GM18909 (cell line): Measurements from ENCODE around the gene STEAP4.
A peak's percentile ranks its signal among the peaks of the same experiment; 100 is the strongest.
"Not testable (repeated sequence)": the region's sequence is repeated elsewhere in the genome, so short reads cannot be mapped to it uniquely, and the experiment has no call there.

ENCODE experiments used
- ATAC-seq: cut with Tn5 transposase; IDR thresholded peaks from one replicate; pipeline ENCODE4 v1.9.1; 2021; ENCODE audit warnings: mild to moderate bottlenecking; ENCODE audit not compliant: unreplicated experiment, poor library complexity

STEAP4 gene

DNA sequence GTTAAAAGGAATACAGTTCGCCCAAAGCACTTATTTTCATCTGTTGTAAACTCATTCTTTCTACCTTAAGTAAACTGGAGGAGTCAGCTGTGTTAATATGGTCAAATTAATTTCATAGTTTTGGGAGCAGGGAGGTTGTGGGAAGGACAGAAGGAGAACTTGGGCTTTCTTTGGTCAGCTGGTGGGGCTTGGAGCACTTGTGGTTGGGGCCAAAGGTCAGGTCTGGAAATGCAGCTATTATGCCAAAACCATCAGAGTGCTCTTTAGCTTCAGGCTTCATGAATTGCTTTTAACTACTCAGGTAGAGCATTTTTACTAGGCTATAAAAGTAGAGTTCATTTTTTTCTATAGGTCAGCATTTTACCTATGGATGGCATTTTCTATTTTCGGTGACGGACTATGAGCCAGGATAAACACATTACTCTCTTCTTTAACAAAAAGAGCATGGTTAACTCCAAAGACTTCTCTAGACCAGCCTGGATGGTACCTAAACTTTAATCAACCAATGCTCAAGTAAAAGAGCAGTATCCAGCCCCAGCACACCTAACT, 30.0 kb downstream of the STEAP4 start:
- no peak for ATAC-seq

DNA sequence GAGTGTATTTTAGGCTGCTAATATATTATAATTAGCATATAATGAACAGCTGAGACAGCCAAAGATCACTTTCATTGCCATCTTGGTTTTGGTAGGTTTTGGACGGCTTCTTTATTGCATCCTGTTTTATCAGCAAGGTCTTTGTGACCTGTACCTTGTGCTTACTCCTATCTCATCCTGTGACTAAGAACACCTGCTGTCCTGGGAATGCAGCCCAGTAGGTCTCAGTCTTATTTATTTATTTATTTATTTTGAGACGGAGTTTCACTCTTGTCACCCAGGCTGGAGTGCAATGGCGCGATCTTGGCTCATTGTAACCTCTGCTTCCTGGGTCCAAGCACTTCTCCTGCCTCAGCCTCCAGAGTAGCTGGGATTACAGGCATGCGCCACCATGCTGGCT, 31.8 kb downstream of the STEAP4 start:
- not testable (repeated sequence) for ATAC-seq

DNA sequence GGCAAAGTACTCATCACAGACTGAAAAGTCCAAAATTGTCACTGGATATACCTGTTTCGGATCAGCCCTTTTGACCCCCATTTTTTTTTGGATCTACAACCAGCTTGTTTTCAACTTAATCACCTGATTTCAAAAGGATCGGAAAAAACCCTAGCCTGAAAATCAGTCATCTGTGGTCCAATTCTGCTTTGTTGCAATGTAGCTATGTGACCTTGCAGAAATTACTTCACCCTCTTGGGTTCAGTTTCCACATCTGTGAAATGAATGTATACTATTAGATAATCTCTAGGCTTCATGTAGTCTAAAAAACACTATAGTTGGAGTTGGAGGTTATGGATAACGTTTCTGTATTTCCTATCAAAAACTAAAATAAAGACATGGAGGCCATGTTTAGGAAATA, 37.1 kb downstream of the STEAP4 start:
- ATAC-seq = no peak

DNA sequence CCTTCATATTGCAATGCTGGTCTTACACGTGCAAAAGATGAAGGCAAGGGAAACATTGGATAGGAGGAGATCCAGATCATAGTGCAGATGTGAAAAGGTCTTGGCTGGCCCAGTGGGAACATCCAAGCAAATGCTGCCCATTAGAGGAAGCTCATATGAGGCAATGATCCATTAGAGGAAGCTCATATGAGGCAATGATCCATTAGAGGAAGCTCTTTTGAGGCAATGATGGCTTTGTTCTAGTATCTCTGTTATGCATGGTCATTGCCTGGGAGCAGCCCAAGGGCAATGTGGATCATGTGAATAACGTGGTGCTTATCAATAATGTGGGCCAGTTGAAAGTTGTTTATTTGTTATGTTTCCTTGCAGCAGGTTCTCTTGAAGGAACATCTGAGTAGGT, 37.8 kb downstream of the STEAP4 start:
- no peak for ATAC-seq

DNA sequence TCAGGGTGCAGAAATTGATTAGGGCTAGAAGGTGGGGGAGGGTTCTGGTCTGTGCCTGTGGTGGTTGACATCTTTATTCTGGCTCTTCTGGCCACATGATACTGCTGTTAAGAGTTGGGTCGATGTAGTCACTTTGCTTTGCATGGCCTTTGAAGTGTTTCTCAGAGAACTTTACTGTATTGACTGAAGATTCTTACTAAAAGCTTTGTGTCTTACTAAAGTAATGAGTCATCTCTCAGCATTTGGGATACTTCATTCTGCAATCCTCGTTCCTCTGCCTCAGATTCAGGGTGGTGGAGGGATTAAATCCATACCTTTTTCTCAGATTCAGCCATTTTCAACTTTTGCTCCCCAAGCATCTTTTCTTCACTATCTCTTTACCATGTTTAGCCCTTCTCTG, 38.6 kb downstream of the STEAP4 start:
- ATAC-seq = no peak

DNA sequence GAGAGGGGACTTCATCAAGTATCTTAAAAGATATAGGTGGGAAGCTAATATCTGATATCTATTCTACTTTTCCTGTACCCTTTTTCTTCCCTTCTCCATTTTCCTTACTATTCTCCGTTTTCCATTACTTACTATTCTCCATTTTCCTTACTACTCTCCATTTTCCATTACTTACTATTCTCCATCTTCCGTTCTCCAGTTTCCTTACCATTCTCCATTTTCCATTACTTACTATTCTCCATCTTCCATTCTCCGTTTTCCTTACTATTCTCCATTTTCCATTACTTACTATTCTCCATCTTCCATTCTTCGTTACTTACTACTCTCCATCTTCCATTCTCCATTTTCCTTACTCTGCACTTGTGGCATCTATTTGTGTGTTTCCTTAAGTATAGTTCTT, 39.3 kb downstream of the STEAP4 start:
- ATAC-seq = no peak

DNA sequence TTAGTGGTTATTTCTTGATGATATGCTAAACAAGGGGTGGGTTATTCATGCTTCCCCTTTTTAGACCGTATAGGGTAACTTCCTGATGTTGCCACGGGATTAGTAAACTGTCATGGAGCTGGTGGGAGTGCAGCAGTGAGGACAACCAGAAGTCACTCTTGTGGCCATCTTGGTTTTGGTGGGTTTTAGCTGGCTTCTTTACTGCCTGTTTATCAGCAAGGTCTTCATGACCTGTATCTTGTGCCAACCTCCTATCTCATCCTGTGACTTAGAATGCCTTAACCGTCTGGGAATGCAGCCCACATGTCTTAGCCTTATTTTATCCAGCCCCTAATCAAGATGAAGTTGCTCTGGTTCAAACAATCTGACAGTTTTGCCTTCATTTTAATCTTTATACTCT, 41.7 kb downstream of the STEAP4 start:
- not testable (repeated sequence) for ATAC-seq

DNA sequence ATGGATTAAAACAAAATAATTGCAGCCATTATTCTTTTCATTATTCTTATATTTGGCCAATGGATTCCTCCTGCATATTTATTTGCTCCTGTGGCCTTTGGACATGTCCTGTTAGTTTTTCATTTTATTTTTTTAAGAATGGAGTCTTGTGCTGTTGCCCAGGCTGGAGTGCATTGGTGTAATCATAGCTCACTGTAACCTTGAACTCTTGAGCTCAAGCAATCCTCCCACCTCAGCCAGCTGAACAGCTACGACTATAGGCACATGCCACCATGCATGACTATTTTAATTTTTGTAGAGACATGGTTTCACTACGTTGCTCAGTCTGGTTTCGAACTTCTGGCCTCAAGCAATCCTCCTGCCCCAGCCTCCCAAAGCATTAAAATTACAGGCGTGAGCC, 44.1 kb downstream of the STEAP4 start:
- no peak for ATAC-seq

DNA sequence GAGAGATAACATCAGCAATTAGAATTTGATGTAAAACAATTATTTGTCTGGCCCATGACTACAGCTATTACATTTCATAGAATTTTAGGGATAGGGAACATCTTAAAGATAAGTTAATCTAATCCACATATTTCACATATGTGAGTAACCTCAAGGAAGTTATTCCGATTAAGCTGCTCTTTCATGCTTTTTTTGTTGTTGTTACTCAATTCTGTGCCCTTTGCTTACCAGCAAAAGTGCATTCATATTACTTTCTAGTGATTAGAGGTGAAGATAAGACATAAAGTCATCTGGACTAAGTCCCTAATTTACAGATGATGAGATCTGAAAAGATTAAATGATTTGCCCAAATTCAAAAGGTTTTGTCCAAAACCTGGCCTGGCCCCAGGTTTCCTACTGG, 46.0 kb downstream of the STEAP4 start:
- no peak for ATAC-seq

DNA sequence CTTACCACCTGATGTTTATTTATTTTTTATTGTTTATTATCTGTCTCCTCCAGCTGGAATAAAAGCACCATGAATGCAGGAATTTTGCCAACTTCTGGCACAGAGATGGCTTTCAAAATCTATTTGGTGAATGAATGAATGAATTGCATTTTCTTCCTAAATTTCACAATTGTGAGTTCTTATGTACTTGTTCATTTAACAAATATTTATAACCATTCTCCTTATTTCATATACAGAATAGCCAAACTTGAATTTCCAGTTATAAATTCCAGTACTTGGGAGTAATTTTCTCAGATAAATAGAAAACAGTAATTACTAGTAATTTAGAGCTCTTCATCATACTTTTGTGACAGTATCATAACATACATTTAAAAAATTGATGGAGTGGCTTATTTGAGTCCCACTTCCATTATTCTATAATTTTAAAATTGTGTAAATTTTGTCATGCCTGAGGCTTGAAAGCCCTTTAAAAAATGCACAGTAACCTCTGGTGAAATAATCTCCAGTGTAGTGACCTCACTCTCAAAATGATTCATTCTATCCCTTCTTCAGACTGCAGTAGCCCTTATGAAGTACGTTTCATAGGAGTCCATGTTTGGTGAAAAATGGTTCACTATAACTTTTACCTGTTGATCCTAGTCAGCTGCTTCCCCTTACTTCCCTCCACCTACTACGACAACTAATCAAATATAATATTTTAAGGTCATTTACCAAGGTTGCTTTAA, 46.9 kb downstream of the STEAP4 start:
- no peak for ATAC-seq

DNA sequence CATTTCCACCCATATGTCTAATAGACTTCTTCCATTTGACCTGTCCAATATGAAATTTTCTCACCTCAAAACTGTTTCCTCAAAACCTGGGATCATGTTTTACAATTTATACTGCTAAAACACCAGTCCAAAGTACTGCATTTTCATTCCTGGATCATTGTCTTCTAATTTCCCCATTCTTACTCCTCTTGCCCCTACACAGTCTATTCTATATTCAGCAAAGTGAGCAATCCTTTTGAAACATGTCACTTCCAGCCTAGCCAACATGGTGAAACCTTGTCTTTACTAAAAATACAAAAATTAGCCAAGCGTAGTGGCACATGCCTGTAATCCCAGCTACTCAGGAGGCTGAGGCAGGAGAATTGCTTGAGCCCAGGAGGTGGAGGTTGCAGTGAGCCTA, 48.4 kb downstream of the STEAP4 start:
- not testable (repeated sequence) for ATAC-seq

DNA sequence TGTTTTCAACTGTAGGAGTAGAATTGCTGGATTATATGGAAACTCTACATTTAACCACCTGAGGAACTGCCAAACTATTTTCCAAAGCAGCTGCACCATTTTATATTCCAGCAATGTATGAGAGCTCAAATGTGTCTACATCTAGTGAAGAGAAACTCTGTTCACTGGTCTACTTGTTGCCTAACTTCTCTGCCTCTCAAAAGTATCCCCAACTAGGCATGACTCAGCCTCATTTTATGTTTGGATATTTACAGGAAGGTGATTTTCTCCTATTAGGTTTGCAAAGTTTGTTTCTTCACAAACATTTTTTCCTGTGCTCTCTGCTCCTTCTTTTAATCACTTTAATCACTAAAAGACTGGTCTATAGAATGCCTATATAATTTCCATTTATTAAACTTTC, 49.8 kb downstream of the STEAP4 start:
- ATAC-seq = no peak

DNA sequence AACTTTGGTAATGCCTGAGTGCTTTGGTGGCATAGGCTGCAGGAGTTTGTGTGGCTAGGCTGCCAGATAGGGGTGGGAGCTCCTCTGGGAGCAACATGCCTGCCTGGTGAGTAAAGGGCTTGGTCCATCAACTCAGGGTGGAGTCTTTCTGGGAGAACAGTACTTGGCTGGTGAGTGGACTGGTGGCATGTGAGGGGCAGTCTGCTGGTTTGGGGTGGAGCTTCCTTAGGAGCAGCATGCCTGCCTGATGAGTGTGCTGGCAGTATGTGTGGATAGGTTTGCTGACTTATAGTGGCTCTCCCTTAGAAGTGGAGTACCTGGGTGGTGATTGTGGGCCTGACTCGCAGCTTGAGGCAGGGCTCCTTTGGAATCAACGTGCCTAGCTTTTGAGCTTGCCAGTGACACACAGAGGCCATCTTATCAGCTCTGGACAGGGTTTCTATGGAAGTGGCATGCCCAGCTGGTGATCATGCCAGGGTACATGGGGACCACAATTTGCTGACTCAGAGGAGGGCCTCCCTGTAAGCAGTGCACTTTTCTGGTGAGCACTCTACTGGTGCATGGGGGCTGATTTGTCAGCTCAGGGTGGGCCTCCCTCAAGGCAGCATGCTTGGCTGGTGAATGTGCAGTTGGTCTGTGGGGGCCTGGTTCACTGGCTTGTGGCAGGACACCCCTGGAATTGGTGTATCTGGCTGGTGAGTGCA, 51.8 kb downstream of the STEAP4 start:
- no peak for ATAC-seq

DNA sequence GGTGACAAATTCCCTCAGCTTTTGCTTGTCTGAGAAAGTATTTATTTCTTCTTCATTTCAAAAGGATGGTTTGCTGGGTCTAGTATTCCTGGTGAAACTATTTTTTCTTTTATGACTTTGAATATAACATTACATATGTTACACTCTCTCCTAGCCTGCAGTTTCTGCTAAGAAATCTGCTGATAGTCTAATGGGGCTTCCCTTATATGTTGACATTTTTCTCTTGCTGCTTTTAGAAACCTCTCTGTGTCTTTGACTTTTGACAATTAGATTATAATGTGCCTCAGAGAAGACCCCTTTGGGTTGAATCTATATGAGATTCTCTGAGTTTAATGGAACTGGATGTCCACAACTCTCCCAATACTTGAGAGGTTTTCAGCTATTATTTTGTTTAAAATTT, 53.1 kb downstream of the STEAP4 start:
- ATAC-seq = no peak

DNA sequence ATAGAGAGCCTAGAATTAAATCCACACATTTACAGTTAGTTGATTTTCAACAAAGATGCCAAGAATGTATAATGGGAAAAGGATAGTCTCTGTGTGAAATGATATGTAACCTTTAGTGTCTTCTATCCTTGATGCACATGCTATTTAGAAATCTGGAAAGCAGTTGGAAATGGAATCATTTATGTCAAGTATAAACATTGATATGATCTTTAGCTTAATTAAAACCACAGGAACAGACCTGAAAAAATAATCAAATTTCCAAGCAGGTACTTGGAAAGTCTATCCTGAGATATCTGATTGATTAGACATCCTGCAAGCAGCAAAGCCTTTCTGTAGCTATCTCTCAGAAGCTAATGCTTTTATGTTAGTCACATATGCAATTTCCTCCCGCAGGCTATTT, 62.4 kb downstream of the STEAP4 start:
- ATAC-seq = no peak

DNA sequence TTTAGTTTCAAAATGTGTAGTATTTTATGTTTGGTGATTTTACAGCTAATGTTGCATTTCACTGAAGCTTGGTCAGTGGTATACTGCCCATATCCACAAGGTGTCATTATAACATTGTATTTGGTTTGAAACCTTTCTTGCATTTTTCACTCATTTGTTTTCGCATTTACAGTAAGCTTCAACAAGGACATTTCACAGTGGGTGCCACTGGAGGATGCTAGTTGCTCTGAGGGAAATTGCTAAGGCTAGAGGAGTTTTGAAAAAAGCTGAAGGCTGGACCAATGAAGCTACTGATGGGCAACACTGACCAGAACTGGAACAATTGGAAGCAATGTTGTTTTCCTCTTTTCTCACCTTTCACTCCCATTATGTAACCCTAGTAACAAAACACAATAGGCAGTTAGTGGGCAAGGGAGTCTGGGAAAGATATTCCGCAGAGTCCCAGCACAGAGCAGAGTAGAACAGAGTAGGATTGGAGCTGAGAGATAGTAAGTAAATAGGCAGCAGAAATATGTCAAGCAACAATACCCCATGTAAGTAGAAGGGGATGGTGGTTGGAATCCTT, 63.3 kb downstream of the STEAP4 start:
- peak; percentile 79 for ATAC-seq

DNA sequence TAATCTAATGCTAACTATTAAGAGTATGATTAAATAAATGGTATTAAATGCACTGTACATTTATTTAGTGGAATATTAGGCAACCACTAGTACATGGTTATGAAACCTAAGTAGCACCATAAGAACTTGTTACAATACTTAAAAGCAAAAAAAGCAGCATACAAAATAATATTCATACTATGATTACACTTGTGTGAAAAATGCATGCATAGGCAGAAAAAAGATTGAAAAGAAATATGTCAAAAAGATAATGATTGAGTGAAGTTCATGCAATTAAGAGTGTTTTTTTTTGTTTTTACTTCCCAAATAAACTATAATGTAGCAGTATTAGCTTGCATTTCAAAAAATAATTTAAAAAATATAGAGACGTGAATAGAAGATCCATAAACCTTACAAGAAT, 66.8 kb downstream of the STEAP4 start:
- ATAC-seq = no peak

DNA sequence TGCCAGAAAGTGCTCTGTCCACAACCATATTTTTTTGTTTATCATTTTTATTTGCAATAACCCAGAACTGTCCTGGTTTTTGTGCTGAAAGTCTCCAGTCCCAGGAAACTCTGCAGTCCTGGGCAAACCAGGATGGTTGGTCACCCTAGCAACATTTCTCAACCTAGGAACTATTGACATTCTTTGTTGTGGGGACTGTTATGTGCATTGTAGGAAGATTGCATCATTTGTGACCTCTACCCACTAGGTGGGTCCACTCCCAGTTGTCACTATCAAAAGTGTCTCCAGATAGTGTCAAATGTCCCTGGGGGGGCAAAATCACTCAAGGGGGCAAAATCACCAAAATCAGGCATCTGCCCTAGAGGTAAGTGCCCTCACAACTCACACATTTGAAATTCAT, 72.9 kb downstream of the STEAP4 start:
- ATAC-seq = no peak

DNA sequence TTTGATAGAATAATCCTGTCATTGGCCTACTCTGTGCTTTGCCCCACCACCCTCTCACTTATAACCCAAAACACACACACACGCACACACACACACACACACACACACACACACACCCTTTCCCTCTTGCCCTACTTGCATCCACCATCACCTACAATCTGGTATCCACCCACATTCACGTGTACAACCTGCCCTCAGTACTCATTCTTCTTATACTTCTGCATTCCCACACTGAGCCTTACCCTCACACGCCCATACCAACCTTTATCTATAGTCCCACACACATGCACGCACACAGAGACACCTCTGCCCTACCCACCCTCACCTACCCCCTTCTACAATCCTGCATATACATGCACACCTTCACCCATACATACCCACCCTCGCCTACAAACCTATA, 76.0 kb downstream of the STEAP4 start:
- ATAC-seq = no peak

DNA sequence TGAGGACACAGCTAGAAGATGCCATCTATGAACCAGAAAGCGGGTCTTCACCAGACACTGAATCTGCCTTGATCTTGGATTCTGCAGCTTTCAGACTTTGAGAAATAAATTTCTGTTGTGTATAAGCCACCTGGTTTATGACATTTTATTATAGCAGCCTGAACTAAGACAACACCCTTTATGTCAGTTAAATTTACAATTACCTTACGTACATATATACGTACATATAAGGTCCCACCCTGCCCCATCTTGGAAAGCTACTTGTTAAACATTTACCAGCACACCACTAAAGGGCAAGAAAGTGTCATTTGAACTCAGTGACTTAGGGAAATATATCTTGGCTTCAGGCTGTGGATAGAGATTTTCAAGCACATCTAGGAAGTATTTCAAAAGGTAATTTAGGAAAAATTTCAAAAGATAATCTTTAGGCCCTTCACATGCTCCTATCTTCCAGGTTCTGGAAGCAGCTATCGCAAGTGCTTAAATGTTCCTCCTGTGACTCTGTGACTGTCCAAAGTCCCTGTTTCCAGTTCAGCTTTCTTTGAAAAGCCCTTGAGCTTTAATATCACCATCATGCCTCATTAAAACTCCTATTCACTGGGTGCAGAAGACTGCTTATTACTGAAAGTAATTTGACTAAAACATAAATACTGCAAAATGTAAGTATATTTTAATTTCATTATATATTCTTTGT, 77.2 kb downstream of the STEAP4 start:
- no peak for ATAC-seq
